GM18505 (cell line): ENCODE data around the gene RASGRP3.

Source experiments
- ATAC-seq: cut with Tn5 transposase; IDR thresholded peaks from one replicate; pipeline ENCODE4 v1.9.1; 2021; ENCODE audit not compliant: unreplicated experiment
- POLR2A ChIP-seq: IDR thresholded peaks from 4 replicates; pipeline ENCODE4 v1.6.1; 2011; ENCODE audit warnings: borderline replicate concordance; ENCODE audit not compliant: insufficient read depth, insufficient read length; ENCODE audit errors: extremely low read depth

Gene RASGRP3

GRCh38 chr2:33489835-33490431 lies 13.5 kb downstream of the RASGRP3 start:
- peak; percentile 0 for TF ChIP-seq POLR2A
- ATAC-seq = no peak

- TF ChIP-seq POLR2A = peak; percentile 30
- no peak for ATAC-seq
Observed at GRCh38 chr2:33491441-33492084, 15.1 kb downstream of the RASGRP3 start.

- no peak for TF ChIP-seq POLR2A
Observed at GRCh38 chr2:33492399-33493134, 16.1 kb downstream of the RASGRP3 start.

GRCh38 chr2:33494155-33494779 lies 17.8 kb downstream of the RASGRP3 start:
- ATAC-seq = peak; percentile 49
- TF ChIP-seq POLR2A = peak; percentile 52

More at GRCh38 chr2:33492399-33493134, 16.1 kb downstream of the RASGRP3 start:
- no peak for ATAC-seq

GRCh38 chr2:33494877-33495641 lies 18.6 kb downstream of the RASGRP3 start:
- no peak for ATAC-seq
- TF ChIP-seq POLR2A = peak; percentile 1

- no peak for ATAC-seq
- no peak for TF ChIP-seq POLR2A
Observed at GRCh38 chr2:33495683-33496082, 19.2 kb downstream of the RASGRP3 start.

- no peak for ATAC-seq
- TF ChIP-seq POLR2A = no peak
Observed at GRCh38 chr2:33496150-33496549, 19.7 kb downstream of the RASGRP3 start.

GRCh38 chr2:33496726-33497125 lies 20.3 kb downstream of the RASGRP3 start:
- no peak for ATAC-seq
- TF ChIP-seq POLR2A = no peak

- peak; percentile 49 for ATAC-seq
- TF ChIP-seq POLR2A = no peak
Observed at GRCh38 chr2:33497221-33497650, 20.8 kb downstream of the RASGRP3 start.

- ATAC-seq = peak; percentile 37
- peak; percentile 37 for TF ChIP-seq POLR2A
Observed at GRCh38 chr2:33498291-33498956, 22.0 kb downstream of the RASGRP3 start.

- no peak for ATAC-seq
- TF ChIP-seq POLR2A = no peak
Observed at GRCh38 chr2:33500177-33500576, 23.7 kb downstream of the RASGRP3 start.

GRCh38 chr2:33502025-33502424 lies 25.6 kb downstream of the RASGRP3 start:
- ATAC-seq = no peak
- TF ChIP-seq POLR2A = no peak
